Ovary (tissue), 9 donors: ENCODE data around the gene RNU6-9. TPM values are rescaled to one million over a fixed set of nuclear protein-coding genes. Genes with fewer than 3 reads are reported as not detected.

Experiments used
- DNase-seq, 5 donors: peaks; one replicate each; pipeline ENCODE4 v3.0.0-alpha.2; 2019 to 2020
- H3K27ac ChIP-seq, 2 donors: fragments of 200-600 bp; one replicate each; pipeline versions ENCODE4 v1.5.1 to v1.8.0; 2019 to 2022
- H3K27me3 ChIP-seq: fragments of 200-600 bp; one replicate; pipeline ENCODE4 v1.8.0; 2022
- H3K36me3 ChIP-seq: fragments of 200-600 bp; sonication (generic); one replicate; pipeline ENCODE4 v1.5.1; 2019
- H3K4me1 ChIP-seq: one replicate; pipeline ENCODE4 v1.8.1; 2013; ENCODE audit warnings: mild to moderate bottlenecking, moderate library complexity; ENCODE audit not compliant: insufficient read depth
- H3K4me3 ChIP-seq: fragments of 200-600 bp; sonication (generic); one replicate; pipeline ENCODE4 v1.5.1; 2017
- H3K9me3 ChIP-seq, 2 donors: fragments of 200-600 bp in 1 of 2; sonication (generic) in 1 of 2; one replicate each; pipeline versions ENCODE4 v1.5.1 to v1.8.1; 2013 to 2019; ENCODE audit warnings: mild to moderate bottlenecking in 1 of 2, moderate library complexity in 1 of 2
- CTCF ChIP-seq, 3 donors: fragments of 450-650 bp in 2 of 3; fragments of 200-600 bp in 1 of 3; IDR thresholded peaks; one replicate each; pipeline versions ENCODE4 v1.5.1 to v1.8.0; 2016 to 2022; ENCODE audit warnings: antibody characterized with exemption in 3 of 3, mild to moderate bottlenecking in 1 of 3
- EP300 ChIP-seq: sonication (generic); formaldehyde crosslinking; IDR thresholded peaks from one replicate; pipeline ENCODE4 v1.6.1; 2017; ENCODE audit warnings: antibody characterized with exemption
- POLR2A ChIP-seq: fragments of 450-650 bp; IDR thresholded peaks from one replicate; pipeline ENCODE4 v1.6.1; 2017; ENCODE audit warnings: antibody characterized with exemption, mild to moderate bottlenecking, moderate library complexity
- WGBS, 3 donors: extraction: QIAGEN DNeasy Blood & Tissue Kit in 1 of 3; methylation state at CpG; one replicate each; pipeline versions ENCODE4 v1.1.5 to v1.1.7; 2013 to 2017; 5-methylcytosine and 5-hydroxymethylcytosine counted together
- intact Hi-C, 4 donors: fragments of 100-400 bp; cut with DNase I; formaldehyde crosslinking; loops; one replicate each; pipeline versions ENCODE4 v1.11.0 to v1.15.1; 2022 to 2023
- polyA plus RNA-seq, 2 donors: library from polyadenylated mRNA; stranded (reverse); fragments of 200-250 nt in 1 of 2; fragments of 350-450 nt in 1 of 2; fragmentation: Illumina TruSeq in 1 of 2; extraction: RNeasy Lipid Tissue Mini Kit (QIAGEN cat#74804) in 1 of 2; gene quantifications; one replicate each; pipeline ENCODE4 v1.2.3, GENCODE V29; 2013 to 2014
- total RNA-seq, 7 donors: library from RNA; depleted of rRNA in 2 of 7; stranded (reverse); fragments of >200 nt in 2 of 7; fragmentation: NEBNext Ultra II Directional in 3 of 7; extraction: Animal tissue kit (Norgen Biotek cat#: 25700) in 3 of 7; gene quantifications; one replicate each; pipeline versions ENCODE4 v1.1.0 to v1.2.4, GENCODE V29; 2016 to 2023
- donor health status: DM: no; HTN: no; CAD: no; lungs with moderate emphysema.
- donor health status: DM: no; HTN: no; CAD: no.
- donor health status: Bipolar disorder and iron deficiency.
- donor health status: DM: yes; HTN: yes; CAD: no.
- donor health status: DM: no; HTN: no; CAD: no.
- donor health status: DM: yes; HTN: yes; CAD: no.

Gene RNU6-9
- total and polyA plus RNA-seq, 9 donors = not detected

- Histone ChIP-seq H3K27ac (no peak overlapping the region), H3K4me3 (no peak overlapping the region), H3K9me3 (no peaks in the 10 kb centered on the region), H3K27me3 (no peaks in the 10 kb centered on the region), H3K36me3 (no peaks in the 10 kb centered on the region), H3K4me1 (no peaks in the 10 kb centered on the region)
- intact Hi-C loops = no loop called here
- 84 to 91% (median 86%) methylated on average over 7 of the region's 7 CpGs for WGBS, 3 donors
- no peak for DNase-seq
- TF ChIP-seq CTCF (IDR thresholded peaks at IDR 0.05) (no peak), POLR2A (no peak), EP300 (no peak)
Observed at GRCh38 chr19:902093-902370, 8.7 kb downstream of the RNU6-9 start.

- TF ChIP-seq EP300 = no peak
- no peak for TF ChIP-seq CTCF (IDR thresholded peaks at IDR 0.05)
- no peak for TF ChIP-seq POLR2A
- no peaks in the 10 kb centered on the region for H3K27me3 ChIP-seq
- H3K9me3 ChIP-seq = no peaks in the 10 kb centered on the region
- no peaks in the 10 kb centered on the region for H3K4me1 ChIP-seq
- no peak for DNase-seq
- no peaks in the 10 kb centered on the region for H3K36me3 ChIP-seq
- no peak overlapping the region for H3K4me3 ChIP-seq
- H3K27ac ChIP-seq = no peak overlapping the region
- intact Hi-C loops = no loop called here
- 89 to 91% (median 90%) methylated on average over 14 of the region's 14 CpGs for WGBS, 3 donors
Observed at GRCh38 chr19:902446-903226, 9.4 kb downstream of the RNU6-9 start.

- 54 to 67% (median 65%) methylated on average over 32 of the region's 32 CpGs for WGBS, 3 donors
- DNase-seq = peak in 1 of 5 donors; percentile 32
- H3K27ac ChIP-seq = no peak overlapping the region
- H3K36me3 ChIP-seq = no peaks in the 10 kb centered on the region
- no peaks in the 10 kb centered on the region for H3K9me3 ChIP-seq
- no peak for TF ChIP-seq CTCF (IDR thresholded peaks at IDR 0.05)
- TF ChIP-seq POLR2A = no peak
- no peak for TF ChIP-seq EP300
- no peak overlapping the region for H3K4me3 ChIP-seq
- H3K4me1 ChIP-seq = no peaks in the 10 kb centered on the region
- H3K27me3 ChIP-seq = no peaks in the 10 kb centered on the region
- intact Hi-C loops = no loop called here
Observed at GRCh38 chr19:903266-903797, 10.0 kb downstream of the RNU6-9 start.

GRCh38 chr19:904545-904944 lies 11.3 kb downstream of the RNU6-9 start:
- H3K27me3 ChIP-seq = no peaks in the 10 kb centered on the region
- DNase-seq = no peak
- H3K4me1 ChIP-seq = no peaks in the 10 kb centered on the region
- H3K4me3 ChIP-seq = no peak overlapping the region
- no peak for TF ChIP-seq POLR2A
- no peak for TF ChIP-seq EP300
- no peak for TF ChIP-seq CTCF (IDR thresholded peaks at IDR 0.05)
- H3K36me3 ChIP-seq = no peaks in the 10 kb centered on the region
- no peak overlapping the region for H3K27ac ChIP-seq
- H3K9me3 ChIP-seq = no peaks in the 10 kb centered on the region
- intact Hi-C loops = no loop called here
- WGBS, 3 donors = 88 to 98% (median 90%) methylated on average over 8 of the region's 8 CpGs
